Peyer's patch (tissue), 4 donors: ENCODE data around the gene SYS1.

ENCODE experiments used
- CTCF ChIP-seq, 6 experiments: fragments of 450-650 bp in 4 of 6; fragments of 200-600 bp in 2 of 6; sonication (generic) in 1 of 6; IDR thresholded peaks; one replicate each; pipeline ENCODE4 v1.5.1; 2017 to 2019; ENCODE audit warnings: antibody characterized with exemption in 6 of 6, mild to moderate bottlenecking in 3 of 6, moderate library complexity in 1 of 6
- POLR2A ChIP-seq, 2 donors: fragments of 450-650 bp; IDR thresholded peaks; one replicate each; pipeline ENCODE4 v1.5.1; 2017; ENCODE audit warnings: antibody characterized with exemption in 2 of 2, mild to moderate bottlenecking in 2 of 2, moderate library complexity in 2 of 2

- no peak for TF ChIP-seq CTCF (IDR thresholded peaks at IDR 0.05)
- peak in 1 of 2 donors; percentile 28 for TF ChIP-seq POLR2A (IDR thresholded peaks at IDR 0.05)
These were observed 25.4 kb upstream of the SYS1 start for GRCh38 chr20:45337367-45338120.
